GM21717 (cell line): Measurements from ENCODE around the gene RABL6.
"Not testable (repeated sequence)": the region's sequence is repeated elsewhere in the genome, so short reads cannot be mapped to it uniquely, and the experiment has no call there.

ENCODE experiments used
- ATAC-seq: cut with Tn5 transposase; IDR thresholded peaks from one replicate; pipeline ENCODE4 v1.9.1; 2021; ENCODE audit warnings: mild to moderate bottlenecking, moderate library complexity; ENCODE audit not compliant: unreplicated experiment

The RABL6 gene, protein sequence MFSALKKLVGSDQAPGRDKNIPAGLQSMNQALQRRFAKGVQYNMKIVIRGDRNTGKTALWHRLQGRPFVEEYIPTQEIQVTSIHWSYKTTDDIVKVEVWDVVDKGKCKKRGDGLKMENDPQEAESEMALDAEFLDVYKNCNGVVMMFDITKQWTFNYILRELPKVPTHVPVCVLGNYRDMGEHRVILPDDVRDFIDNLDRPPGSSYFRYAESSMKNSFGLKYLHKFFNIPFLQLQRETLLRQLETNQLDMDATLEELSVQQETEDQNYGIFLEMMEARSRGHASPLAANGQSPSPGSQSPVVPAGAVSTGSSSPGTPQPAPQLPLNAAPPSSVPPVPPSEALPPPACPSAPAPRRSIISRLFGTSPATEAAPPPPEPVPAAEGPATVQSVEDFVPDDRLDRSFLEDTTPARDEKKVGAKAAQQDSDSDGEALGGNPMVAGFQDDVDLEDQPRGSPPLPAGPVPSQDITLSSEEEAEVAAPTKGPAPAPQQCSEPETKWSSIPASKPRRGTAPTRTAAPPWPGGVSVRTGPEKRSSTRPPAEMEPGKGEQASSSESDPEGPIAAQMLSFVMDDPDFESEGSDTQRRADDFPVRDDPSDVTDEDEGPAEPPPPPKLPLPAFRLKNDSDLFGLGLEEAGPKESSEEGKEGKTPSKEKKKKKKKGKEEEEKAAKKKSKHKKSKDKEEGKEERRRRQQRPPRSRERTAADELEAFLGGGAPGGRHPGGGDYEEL

DNA sequence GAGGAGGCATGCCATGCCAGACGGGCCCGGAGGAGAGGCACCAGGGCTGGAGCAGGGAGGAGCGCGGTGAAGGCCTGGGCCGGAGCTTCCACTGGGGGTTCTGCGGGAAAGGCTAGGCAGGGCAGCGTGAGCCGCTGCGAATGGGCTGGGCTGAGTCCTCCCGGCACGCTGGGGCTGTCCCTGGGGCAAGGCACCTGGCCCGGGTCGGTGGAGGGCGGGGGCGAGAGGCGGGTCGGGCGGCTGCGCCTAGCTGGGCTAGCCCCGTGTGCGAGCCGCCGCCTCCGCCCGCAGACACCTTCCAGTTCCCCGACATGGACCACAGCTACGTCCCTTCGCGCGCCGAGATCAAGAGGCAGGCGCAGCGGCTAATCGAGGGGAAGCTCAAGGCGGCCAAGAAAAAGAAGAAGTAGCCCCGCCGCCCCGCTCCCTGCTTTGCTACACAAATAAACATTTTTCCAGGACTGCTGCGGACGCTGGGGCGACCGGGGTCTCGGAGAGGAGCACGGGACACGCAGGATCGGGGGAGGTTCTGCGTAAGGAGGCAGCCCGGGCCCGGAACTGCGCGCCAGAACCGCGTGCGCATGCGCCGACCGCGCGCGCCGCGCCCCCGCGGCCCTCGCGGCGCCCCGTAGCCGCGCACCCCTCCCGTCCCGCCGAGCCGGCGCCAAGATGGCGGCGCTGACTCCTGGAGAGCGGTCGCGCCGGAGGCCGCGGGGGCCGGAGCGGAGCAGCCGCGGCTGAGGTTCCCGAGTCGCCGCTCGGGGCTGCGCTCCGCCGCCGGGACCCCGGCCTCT lies at the start of gene RABL6:
RABL6 (plus strand) TSS at position 668 of the 794 bp plus-strand sequence. CDS start 249 bp downstream, outside the sequence.
- ATAC-seq = peak; percentile 59

DNA sequence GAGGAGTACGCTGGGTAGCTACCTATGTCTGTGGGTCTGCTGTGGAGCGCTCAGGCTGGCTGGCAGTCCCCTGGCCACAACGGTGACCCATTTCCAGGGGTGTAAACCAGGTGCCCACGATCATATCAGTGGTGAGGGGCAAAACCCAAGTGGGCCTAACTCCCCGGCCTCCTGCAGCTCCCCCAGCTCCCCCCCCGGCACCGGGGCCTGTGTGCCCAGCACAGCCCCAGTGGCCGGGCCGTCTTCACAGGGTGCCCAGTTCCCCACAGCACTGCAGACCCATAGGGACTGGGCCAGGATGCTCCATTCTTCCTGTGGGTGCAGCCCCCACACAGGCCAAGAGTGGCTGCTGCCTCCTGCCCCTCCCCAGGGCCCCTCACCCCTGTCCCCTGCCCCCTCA lies 48.7 kb upstream of the RABL6 start:
- no peak for ATAC-seq

DNA sequence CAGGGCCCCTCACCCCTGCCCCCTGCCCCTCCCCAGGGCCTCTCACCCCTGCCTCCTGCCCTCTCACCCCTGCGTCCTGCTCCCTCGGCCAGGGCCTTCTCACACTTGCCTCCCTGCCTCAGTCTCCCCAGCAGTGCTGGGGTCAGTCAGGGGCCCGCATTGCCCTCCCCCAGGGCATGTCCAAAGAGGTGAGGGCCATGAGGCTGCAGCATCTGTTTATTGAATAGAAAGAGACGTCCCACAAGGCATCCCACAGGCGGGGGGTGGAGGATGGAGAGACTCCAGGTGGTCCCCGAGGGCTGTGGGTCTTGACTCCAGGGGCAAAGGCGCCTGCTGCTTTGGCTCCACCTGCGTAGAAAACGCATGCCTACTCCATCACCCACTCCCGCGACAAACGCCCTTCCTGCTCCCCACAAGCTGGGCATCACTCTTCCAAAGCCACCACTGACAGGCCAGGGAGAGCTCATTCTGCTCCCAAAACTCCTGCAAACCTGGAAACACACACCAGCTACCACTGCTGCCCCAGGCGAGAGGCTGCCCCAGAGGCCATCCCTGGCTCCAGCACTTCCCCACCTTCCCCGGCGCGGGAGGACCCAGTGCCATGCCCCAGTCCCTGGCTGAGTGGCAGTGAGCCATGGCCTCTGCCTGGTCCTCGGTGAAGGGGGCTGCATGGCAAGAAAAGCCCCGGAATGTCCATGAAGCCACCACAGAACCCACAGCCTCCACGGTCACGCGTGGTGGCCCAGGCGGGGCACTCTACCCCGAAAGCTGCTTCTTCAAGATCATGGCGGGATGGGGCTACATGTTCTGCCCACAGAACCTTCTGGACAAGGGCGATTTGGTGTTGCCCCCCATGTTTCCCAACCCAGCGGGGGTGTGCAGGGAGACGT lies 48.1 kb upstream of the RABL6 start:
- ATAC-seq = no peak

DNA sequence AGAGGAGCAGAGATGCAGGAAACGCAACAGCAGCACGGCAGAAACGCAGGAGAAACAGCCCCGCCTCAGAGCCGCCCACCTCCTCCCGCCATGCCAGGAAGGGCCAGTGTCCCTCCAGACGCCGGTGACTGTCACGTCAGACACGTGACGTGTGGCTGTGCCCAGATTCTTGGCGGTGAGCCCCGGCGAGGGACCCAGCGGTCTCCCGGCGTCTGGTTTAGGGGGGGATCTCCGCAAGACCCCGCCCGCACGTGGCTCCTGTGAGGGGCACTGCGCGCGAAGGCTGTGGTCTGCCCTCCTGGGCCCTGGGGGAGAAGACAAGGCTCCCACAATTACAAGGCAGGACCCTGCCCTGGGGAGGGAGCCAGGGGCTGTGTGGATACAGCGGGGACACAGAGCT lies 47.3 kb upstream of the RABL6 start:
- no peak for ATAC-seq

DNA sequence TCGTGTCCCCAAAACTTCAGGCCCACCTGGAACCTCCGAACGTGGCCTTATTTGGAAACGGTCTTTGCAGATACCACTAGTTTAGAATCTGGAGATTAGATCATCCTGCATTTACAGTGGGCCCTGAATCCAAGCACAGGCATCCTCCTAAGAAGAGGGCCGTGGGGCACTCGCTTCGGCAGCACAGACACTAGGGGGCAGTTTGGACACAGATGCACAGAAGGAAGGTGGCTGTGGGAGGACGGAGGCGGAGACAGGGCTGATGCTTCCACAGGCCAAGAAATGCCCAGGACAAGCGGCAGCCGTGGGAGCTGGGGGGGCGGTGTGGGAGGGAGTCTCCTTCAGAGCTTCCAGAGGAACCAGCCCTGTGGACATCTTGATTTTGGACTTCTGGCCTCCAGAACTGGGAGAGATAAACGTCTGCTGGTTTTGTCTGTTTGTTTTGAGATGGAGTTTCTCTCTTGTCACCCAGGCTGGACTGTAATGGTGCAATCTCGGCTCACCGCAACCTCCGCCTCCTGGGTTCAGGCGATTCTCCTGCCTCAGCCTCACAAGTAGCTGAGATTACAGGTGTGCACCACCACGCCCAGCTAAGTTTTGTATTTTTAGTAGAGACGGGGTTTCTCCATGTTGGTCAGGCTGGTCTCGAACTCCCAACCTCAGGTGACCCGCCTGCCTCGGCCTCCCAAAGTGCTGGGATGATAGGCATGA lies 46.8 kb upstream of the RABL6 start:
- ATAC-seq = not testable (repeated sequence)

DNA sequence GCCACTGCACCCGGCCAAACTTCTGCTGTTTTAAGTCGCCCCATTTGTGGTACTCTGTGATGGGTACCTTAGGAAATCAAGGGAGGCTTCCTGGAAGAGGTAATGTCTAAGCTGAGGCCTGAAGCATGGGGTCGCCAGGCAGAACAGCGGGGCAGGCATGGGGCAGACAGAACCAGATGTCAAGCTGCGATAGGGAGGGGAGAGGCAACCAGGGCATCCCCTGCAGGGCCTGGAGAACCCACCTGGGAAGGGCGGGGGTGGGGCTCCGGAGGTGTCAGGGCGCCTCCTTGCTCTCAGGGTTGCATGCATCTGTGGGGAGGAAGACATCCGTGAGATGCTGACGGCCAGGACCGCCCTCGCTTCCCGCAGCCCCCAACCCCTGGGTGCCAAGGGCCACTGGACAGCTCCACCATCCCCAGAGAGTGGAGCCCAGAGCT lies 46.2 kb upstream of the RABL6 start:
- ATAC-seq = no peak

DNA sequence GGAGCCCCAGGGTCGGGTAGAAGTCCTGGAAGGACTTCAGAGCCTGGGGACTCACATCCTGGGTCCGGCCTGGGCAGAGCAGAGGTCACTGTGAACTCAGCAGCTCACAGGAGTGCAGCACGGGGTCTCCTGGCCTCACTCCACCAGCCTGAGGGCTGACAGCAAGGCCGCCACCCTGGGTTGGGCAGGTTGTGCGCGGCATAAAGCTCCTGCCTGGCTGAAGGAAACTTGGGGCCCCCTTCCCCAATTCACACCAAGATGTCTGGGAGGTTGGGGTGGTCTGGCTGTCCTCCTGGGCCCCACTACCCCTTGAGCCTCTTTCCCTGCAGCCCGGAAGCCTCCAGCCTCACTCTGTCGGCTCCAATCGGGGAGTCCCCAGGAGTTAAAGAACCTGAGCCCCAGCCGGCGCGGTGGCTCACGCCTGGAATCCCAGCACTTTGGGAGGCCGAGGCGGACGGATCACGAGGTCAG lies 45.5 kb upstream of the RABL6 start:
- ATAC-seq = no peak

DNA sequence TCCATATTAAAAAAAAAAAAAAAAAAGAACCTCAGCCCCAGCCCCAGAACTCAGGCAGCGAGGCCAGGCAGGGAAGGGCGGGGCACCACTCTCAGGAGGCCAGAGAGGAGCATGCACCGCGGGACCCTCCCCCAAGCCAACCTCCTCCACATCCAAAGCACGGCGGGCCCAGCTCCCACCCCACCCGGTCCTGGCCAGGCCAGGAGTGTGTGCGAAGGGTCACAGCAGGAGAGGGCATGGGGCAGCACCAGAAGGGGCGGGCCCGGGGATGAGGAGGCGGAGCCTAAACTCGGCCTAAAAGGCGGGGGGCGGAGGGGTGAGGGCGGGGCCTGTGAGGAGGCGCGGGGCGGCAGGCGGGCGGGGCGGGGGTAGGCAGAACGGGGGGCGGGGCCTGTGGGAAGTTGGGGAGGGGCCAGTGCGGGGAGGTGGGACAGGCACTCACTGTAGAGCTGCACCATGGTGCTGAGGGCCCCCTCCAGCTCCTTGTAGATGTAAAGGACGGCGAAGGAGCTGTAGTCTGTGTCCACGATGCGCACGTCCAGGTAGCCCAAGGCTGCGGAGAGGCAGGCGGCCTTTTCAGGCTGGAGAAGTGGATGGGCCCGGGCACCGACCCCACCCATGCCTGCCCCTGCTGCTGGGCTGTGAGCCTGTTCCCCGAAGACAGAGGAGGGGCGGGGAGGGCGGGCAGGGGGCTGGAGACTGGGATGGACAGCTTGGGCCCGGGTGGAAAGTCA lies 44.7 kb upstream of the RABL6 start:
- ATAC-seq = no peak

DNA sequence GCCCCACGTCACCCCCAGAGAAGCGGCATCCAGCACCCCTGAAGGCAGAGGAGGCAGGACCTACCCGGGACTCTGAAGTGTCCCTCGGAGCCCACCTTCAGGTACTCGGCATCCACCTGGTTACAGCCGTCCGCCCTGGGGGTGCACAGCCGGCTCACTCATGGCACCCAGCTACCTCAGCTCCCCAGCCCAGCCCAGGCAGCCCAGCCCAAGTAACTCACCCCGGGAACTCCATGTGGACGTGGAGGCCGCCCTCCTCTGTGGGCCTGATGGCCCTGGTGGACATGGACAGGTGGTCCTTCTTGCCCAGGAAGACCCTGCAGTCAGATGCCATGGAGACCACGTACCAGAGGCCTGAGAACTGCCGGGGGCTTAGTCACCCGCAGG lies 44.1 kb upstream of the RABL6 start:
- ATAC-seq = no peak

DNA sequence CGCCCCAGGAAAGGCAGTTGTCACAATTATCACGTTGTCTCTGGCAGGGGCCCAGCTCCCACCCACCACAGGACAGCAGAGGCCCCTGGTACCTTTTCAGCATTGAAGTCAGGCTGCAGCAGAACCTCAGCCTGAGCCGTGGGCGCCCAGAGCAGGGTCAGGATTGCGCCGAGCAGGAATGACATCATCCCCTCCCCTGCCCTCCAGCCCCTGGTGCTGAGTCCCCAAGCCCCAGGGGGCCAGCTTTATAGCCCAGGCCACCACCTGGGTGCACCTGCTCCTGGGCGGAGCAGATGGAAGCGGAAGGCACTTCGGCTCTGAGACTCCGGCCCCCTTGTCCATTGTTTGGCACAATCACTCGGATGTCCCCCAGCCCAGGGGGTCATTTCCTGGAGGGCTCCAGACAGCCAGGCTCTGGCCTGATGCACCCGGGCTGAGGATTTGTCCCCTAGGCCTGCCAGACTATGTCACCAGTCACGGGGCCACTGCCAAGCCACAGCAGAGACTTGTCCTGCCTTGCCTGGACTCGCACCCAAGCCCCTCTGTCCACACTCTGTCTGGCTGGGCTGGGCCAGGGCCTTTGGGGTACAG lies 43.4 kb upstream of the RABL6 start, which contains the start of gene LCN15:
LCN15 (minus strand) TSS at position 218 of the 591 bp plus-strand sequence; CDS start at position 188, 30 bp downstream.
- no peak for ATAC-seq

DNA sequence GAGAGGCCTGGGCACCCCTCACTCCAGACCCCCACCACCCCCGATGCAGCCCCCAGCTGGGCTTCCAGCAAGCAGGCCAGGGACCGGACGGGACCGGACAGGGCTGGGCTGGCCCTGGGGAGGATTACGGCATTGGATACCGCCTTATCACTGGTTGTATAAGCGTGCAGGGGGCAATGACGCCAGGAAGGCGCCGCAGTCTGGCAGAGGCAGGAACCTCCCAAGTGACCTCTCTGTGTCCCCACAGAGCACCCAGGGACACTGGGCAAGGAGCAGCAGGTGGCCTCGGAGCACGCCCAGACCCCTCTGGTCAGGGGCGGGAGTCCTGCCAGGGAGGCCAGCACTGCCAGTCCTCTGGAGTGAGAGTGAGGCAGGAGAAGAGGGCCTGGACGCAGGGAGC lies 42.7 kb upstream of the RABL6 start:
- no peak for ATAC-seq

DNA sequence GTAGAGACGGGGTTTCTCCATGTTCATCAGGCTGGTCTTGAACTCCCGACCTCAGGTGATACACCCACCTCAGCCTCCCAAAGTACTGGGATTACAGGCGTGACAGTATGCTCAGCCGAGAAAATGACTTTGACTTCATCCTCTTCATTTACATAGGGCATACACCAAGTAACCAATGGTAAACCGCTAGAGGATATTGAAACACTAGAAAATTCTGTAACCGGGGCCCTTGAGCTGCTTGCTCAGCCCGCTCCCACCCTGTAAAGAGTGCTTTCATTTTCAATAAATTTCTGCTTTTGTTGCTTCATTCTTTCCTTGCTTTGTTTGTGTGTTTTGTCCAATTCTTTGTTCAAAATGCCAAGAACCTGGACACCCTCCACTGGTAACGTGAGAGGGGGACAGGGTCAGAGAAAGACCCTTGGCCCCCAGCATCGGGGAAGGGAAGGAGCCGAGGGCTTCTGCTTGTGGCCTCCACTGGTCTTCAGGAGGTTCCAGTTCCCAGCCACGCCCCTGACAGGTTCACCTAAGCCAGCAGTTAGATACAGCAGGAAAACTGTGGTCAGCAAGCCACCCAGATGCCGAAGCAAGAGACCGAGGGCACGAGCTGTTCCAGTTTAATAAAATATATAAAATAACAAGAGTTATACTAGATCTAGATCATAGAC lies 41.9 kb upstream of the RABL6 start:
- ATAC-seq = peak; percentile 58

DNA sequence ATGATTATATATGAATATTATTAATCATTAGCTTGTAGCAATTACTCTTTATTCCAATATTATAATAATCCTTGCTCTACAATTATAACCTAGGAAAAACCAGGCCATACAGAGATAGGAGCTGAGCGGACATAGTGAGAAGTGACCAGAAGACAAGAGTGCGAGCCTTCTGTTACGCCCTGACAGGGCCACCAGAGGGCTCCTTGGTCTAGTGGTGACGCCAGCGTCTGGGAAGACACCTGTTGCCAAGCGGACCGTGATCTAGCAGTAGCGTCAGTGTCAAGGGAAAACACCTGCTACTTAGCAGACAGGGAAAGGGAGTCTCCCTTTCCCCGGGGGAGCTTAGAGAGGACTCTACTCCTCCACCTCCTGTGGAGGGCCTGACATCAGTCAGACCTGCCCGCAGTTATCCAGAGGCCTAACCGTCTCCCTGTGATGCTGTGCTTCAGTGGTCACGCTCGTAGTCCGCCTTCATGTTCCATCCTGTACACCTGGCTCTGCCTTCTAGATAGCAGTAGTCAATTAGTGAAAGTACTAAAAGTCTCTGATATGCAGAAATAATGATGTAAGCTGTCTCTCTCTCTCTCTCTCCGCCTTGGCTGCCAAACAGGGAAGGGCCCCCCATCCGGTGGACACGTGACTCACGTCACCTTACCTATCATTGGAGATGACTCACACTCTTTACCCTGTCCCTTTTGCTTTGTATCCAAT lies 41.2 kb upstream of the RABL6 start:
- ATAC-seq = not testable (repeated sequence)

DNA sequence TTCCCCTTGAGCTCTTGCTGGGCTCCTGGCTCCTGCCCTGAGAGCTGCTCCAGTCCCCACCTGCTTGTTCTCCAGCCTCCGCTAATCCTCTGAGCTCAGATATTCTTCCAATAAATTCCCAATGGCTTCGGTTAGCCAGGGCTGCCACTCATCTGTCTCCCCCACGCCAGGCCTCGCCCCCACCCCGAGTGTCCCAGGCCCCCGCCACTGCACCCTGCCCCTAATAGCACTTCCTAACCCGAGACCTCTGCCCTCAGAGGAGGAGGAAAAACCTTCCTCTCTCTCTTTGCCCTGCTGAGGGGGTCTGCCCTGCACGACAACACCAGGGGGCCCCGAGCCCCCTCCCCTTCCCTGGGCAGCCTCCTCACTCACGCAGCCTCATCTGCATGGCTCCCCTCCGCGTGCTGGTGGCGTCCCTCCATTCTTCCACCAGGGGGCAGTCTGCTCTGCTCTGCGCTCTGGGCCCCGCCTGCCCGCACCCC lies 38.0 kb upstream of the RABL6 start:
- no peak for ATAC-seq

DNA sequence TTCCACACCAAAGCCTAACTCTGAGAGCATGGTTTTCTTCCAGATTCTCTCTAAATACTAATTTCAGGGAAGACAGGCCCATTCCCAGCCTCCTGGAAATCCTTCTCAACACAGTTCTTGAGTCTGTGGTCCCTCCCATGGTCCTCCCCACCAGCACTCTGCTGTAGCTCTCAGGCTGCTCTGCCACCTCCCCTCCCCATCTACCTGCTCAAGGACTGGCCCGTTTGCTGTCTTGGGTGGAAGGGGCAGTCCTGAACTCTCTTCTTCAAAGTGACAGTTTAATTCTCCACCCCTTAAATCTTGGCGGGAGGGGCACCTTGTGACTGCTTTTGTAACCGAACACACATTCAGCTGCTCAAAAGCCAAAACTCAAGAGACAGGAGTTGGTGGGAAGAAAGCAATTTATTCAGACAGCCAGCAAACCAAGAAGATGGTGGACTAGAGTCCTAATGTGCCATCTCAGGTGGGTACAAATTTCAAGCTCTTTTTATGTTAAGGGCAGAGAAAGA lies 35.8 kb upstream of the RABL6 start:
- ATAC-seq = no peak

DNA sequence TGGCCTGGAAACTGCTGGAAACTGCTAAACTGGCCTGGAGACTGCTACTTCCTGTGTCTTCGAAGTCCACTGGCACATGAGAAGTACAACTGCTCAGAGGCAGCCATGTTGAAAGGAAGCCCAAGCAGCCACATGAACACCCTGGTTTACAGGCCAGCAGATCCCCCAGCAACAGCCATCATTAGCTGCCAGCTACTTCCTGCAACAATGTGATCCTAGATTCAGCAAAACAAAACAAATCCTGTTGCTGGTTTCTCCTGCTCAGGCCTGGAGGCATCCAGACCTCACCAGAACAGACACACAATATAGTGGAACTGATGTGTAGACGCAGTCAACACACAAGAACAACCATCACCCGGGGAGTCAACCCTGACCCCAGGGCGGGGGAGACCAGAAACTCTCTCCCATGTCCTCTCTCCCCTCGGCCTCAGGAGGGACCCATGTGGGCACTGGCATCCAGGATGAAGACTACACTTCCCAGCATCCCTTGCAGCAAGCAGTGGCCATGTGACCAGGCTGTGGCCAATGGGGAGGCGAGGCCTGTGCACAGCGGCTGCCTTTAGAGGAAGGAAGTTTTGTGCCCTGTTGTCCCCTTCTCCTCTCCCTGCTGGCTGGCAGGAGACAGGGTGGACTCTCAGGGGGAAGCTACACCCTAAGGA lies 34.2 kb upstream of the RABL6 start:
- no peak for ATAC-seq
